MM.1S (cell line): ENCODE measurements around the gene PSMB11.

Source experiments
- EZH2 ChIP-seq: fragments of 300-600 bp; sonication (generic); optimal IDR thresholded peaks from 2 replicates; pipeline ENCODE3; 2017; ENCODE audit warnings: low read depth, mild to moderate bottlenecking, antibody characterized with exemption, low read length, mixed read lengths
- EZH2phosphoT487 ChIP-seq: fragments of 300-600 bp; sonication (generic); IDR thresholded peaks from 2 replicates; pipeline ENCODE4 v1.6.1; 2018; ENCODE audit warnings: antibody characterized with exemption, low read length
- TF ChIP-seq, protein P1 (sequence below): fragments of 300-600 bp; sonication (generic); IDR thresholded peaks from 2 replicates; pipeline ENCODE4 v1.5.1; 2016; ENCODE audit warnings: antibody characterized with exemption, low read length, mixed read lengths

GRCh38 chr14:23054000-23054811, 12.2 kb downstream of the PSMB11 start:
- TF ChIP-seq EZH2phosphoT487 (no peak), EZH2 (no peak)
- TF ChIP-seq, protein P1, sequence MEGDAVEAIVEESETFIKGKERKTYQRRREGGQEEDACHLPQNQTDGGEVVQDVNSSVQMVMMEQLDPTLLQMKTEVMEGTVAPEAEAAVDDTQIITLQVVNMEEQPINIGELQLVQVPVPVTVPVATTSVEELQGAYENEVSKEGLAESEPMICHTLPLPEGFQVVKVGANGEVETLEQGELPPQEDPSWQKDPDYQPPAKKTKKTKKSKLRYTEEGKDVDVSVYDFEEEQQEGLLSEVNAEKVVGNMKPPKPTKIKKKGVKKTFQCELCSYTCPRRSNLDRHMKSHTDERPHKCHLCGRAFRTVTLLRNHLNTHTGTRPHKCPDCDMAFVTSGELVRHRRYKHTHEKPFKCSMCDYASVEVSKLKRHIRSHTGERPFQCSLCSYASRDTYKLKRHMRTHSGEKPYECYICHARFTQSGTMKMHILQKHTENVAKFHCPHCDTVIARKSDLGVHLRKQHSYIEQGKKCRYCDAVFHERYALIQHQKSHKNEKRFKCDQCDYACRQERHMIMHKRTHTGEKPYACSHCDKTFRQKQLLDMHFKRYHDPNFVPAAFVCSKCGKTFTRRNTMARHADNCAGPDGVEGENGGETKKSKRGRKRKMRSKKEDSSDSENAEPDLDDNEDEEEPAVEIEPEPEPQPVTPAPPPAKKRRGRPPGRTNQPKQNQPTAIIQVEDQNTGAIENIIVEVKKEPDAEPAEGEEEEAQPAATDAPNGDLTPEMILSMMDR: no peak
